ENCODE results near the gene RNASEH2C.
"Not testable (repeated sequence)": the region's sequence is repeated elsewhere in the genome, so short reads cannot be mapped to it uniquely, and the experiment has no call there.

Gene RNASEH2C

GRCh38 chr11:65685981-65686380 is 34.6 kb downstream of the RNASEH2C start:
- DNase-seq (ENCODE audit: low read depth, low spot score), result no peak

- DNase-seq (ENCODE audit: low read depth, low spot score), result not testable (repeated sequence)
These were observed 37.1 kb downstream of the RNASEH2C start for GRCh38 chr11:65683480-65683879.

- no peak for DNase-seq (ENCODE audit: low read depth, low spot score)
These were observed 40.3 kb downstream of the RNASEH2C start for GRCh38 chr11:65680192-65680743.

GRCh38 chr11:65672982-65673381 is 47.6 kb downstream of the RNASEH2C start:
- no peak for DNase-seq (ENCODE audit: low read depth, low spot score)

GRCh38 chr11:65672180-65672860 is 48.3 kb downstream of the RNASEH2C start:
- no peak for DNase-seq (ENCODE audit: low read depth, low spot score)

All from iPS DF 19.7 (cell line).